NCI-H1105 (cell line): ENCODE measurements around the gene PCA3.
"Not testable (repeated sequence)": the region's sequence is repeated elsewhere in the genome, so short reads cannot be mapped to it uniquely, and the experiment has no call there.

Experiments
- DNase-seq: peaks from one replicate; lab custom pipeline; 2025; lab: John Stamatoyannopoulos, UW

Gene PCA3

DNA sequence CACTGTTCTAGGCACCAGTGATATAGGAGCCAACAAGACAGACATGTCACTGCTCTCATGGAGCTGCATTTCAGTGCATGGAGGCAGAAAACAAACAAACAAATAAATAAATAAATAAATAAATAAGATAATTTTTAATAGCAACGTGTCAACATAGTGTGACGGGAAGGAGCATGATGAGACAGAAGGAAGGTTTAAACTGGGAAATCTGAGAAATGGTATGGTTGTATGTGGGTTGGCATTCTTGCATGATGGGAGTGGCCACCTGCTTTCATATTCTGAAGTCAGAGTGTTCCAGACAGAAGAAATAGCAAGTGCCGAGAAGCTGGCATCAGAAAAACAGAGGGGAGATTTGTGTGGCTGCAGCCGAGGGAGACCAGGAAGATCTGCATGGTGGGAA lies at the start of gene PCA3:
TSS of gene PCA3 (plus strand) at position 301 of the 400 bp plus-strand sequence.
- no peak for DNase-seq

DNA sequence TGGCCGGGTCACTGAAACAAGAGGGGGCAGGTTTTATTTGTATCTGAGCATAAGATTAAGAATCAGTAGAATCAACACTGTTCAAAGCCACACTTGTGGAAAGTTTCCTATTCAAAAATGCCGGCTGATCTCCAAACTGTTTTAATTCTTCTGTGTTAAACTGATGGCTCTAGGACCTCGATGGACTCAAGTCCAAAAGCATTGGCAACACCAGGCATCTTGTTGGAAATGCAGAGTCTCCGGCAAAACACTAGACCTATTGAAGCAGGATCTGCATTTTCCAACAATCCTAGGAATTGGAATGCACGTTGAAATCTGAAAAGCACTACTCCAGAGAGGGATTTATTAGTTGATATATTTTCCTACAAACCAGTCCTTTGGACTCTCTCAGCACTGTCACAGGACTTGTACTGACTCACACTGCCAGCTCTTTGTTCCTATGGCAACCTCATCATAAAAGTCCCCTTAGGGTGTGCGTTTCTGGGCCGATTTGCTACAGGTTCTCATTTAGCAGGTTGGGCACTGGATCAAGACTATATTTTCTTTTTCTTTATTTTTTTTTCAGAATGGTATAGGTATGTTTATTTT lies 48.1 kb upstream of the PCA3 start:
- peak; percentile 15 for DNase-seq

DNA sequence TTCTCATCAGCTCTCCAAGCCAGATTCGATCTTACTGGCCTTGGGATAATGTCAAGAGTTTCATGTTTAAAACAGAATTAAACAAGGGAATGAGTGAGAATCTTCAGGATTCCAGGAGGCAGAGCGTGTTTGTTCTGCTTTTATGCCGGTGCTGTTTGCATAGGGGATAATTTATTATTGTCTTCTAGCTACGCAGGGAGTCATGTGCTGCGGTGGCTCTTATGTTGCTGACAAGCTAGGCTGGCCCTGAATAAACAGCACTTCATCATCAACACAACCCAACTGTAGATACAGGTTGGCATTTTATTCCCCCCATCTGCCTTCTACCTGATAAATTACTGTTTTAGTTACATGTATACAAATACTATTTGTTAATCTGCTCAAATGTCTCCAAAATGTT lies 47.1 kb upstream of the PCA3 start:
- peak; percentile 48 for DNase-seq

DNA sequence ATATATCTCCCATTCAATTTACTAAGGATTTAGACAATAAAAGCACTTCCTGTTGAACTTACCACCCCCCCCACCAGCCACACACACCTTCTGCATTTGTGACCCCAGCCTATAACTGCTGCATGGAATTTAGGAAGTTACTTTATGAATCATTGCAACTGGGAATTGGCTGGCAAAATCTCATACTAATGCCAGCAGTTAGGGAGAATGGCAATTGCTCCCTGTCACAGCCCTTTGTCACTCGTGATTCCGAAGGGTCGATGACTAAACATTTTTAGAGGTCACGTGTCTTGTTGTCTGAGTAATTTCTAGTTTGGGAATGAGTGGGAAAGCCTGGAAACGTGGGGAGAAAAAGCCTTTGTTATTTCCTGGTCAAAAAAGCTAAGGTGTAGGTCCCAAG lies 46.6 kb upstream of the PCA3 start:
- no peak for DNase-seq

DNA sequence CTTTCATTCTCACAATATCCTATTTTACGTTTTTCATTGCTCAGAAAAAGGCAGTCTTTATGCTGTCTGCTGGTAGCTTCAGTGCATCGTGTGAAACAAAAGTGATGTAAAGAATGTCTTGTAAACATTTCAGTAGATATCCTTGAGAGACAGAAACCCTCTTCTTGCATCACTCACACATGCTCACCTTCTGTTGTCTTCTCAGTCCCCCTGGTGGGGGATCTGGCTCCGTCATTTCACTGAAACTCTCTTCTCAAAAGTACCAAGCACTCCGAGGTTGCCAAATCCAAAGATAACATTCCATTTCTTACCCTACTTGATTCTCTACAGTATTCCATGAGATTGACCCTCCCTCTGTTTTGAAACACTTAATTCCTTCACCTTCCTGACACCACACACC lies 46.1 kb upstream of the PCA3 start:
- no peak for DNase-seq

DNA sequence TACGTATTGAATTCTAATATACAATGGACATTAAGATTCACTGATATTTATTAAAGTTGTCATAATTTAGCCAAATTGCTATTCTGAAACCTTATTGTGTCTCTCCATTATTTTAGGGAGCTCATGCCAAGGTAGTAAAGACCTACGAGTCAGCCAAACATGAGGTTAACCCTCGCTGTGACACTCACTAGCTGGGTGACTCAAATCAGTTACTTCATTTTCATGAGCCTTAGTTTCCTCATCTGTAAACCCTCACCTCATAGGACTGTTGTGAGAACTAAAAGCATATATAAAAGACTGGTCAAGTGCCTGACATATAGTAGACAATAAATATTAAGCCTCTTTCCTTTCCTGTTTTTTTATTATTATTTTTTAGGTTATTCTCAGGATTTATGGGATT lies 44.0 kb upstream of the PCA3 start:
- DNase-seq: no peak

DNA sequence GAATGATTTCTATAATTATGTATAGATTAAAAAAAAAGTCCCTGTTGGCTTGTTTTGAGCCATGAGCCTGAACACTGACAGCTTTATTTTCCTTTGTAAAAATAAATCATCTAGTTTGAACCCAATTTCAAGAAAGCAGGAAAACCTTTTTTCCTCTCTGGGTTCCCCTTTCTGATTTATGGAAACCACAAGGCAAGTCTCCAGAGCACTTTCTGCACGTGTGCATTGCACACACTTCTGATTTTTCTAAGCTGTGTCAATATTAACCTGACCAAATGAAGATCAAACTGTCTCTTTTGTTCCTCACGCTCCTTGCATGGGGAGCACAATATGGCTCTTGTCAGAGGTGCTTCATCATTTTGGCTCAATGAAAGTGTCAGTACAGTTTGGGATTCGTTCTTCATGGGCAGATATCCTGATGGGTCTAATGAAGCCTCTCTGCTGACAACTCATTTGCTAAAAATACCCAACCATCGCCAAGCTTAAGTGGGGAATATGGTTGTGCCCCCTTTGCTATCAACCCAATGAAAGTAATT lies 39.2 kb upstream of the PCA3 start:
- no peak for DNase-seq

DNA sequence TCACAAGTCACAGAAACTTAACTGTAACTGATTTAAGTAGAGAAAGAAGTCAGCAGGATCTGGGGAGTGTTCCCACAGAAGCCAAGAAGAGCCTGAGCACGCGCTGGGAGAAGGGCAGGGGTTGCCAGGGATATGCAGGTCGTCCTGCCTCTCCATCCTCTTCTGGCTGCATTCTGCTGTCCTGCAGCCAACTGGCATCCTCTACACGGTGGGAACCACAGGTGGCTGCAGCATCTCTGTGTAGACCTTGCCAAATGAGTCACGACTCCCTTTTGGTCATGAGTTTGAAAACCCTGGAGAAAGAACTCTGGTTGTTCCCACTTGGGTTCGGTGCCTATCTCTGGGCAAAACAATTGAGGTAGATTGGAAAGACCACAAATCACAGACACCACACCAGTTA lies 38.4 kb upstream of the PCA3 start:
- no peak for DNase-seq

DNA sequence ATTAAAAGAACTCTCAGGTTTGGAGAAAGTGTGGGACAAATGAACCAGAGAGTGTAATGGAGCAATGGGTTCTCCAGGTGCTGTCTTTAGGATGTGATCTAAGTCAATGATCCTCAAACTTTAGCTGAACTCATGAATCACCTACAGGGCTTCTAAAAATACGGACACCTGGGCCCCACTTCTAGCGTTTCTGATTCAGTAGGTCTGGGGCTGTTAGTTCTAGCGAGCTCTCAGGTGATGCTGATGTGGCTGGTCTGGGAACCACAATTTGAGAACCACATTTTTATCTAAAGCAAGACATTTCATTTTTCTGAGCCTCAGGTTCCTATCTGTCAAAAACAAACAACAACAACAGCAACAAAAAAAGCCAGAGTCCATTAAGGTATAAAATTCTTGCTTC lies 35.1 kb upstream of the PCA3 start:
- no peak for DNase-seq

DNA sequence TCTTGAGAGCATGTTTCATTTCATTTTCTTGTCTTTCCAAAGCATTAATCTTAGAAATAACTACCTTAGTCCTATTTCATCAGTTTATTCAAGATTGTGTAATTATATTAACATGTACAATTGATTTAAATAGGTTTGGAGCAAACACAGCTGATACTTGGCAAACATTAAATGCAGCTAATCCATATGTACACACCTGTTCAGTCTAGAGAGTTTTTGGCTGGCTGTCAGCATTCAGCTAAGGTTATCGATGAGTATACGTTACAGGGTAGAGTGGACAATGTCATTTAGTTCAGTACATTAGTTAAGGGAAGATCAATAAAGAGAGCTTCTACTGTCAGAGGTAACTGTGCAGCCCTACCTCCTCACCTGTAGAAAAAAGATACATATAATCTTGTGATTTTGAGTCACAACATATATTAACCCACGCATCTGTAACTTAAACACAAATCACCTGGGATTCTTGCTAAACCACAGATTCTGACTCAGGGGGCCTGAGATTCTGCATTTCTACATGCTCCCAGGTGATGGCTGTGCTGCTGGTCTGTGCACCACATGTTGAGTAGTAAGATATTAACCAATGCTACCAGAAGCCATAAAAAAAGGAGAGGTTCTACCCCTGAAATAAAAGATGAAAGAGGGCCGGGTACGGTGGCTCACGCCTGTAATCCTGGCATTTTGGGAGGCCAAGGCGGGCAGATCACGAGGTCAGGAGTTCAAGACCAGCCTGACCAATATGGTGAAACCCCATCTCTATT lies 34.1 kb upstream of the PCA3 start:
- DNase-seq: peak; percentile 37

DNA sequence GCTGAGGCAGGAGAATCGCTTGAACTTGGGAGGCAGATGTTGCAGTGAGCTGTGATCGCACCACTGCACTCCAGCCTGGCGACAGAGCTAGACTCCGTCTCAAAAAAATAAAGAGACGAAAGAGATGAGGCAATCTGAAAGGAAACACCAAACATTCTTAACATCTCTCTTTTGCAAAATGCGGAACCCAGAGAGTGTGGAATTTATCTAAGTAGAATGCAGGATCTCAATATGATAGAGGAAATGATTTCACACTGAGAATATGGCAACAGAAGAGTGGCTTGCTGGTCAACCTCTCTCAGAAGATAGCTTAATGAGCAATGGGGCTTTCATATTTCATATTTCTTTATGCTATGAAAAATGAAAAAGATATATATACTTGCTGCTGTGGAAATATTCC lies 33.4 kb upstream of the PCA3 start:
- no peak for DNase-seq

DNA sequence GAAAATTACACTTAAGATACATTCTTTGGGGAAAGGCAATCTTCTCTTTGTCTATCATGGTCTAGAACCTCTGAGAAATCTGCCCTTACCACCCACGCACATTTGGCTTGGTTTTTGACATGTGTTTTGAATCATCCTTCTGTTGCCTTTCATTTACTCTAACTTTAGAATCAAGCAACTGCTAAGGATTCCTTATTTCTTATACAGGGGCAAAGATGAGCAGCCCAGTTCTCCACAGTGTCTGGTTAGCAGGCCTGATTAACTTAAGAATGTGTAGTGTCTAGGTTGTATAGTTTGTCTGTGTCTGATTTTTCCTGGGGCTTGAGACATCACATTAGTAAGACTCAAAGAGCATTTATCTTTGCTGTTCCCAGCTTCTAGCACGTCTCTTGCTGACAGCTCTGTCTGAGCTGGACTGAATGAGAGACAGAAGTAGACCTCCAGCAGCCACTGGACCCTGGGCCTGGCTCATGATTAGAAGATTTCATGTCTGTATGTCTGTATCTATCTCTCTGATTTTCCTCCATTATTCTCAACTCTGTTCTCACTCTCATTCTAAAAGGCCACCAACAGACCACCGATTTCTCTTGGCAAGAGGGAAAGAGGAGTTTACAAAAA lies 31.8 kb upstream of the PCA3 start:
- DNase-seq: no peak

DNA sequence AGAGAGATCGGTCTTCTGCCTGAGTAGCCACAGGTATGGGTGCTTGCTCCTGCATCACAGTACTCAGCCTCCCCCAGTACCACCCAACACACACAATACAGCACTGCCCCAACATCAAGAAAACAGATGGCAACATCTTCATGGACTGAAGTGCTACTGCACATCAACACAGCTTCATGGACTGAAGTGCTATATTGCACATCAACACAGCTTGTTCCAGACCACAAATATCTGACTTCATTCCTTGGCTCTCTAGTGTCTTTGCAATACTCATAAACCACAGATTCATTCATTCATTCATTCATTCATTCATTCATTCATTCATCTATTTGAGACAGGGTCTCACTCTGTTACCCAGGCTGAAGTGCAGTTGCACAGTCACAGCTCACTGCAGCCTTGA lies 31.1 kb upstream of the PCA3 start:
- no peak for DNase-seq

DNA sequence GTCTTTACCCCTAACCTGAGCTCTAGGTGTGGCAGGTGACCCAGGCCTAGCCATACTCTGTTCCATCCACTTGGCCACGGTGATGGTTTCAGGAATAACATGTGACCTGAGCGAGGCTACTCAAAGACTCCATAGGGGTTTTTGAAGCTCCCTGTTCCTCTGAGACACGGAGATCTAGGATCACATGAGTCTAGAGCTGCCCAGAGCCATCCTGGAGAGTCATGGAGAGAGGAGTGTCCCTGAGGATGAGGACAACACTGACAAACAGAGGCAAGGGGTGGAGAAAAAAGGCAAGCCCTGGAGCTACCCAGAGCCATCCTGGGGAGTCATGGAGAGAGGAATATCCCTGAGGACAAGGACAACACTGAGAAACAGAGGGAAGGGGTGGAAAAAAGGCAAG lies 29.5 kb upstream of the PCA3 start:
- DNase-seq: no peak

DNA sequence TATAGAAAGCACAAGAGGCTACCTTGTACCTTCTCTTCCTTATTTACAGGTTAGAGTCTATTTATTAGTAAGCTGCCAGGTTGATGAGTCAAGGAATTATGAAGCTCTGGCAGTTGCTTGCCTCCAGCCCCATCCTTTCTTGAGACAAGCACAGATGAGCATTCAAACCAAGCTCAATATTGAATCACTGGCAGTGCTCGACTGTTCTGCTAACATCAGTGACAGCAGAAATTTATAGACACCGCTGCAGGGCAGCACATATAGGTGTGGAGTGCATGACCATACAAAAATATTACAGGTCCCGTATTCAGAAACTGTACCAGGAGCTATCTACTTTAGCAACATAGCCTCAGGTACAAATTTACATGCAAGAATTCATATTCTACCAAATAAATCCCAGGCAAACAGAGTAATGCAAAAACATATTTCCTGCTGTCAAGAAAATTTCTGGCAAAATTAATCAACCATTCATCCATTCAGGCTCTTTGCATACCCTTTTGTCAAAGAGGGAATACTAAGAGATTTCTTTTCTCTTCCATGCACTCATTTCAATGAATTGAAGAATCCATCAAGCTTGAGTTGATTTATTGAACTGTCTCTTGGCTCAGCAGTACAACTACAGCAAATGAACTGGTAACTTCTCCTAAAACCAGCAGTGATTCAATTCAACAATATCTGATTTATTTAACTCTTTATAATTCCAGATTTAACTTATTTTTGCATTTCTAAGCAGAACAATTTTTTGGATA lies 26.9 kb upstream of the PCA3 start:
- no peak for DNase-seq

DNA sequence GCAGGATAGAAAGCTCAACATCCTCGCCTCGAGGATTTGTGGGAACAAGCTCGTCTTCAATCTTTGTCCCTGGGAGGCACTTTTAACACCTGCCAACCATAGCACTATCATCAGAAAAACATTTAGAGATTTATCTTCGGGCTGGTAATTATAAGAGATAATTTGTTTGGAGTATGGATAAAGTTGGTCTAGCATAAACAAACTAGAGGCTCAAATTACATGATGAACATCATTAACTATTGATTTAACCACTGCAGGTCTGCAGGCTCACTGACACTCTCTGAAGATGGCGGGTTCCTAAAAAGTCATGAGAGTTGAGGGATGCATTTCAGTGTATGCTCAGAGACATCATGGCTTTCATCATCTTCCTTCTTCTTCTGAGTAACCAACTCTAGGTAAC lies 25.8 kb upstream of the PCA3 start:
- DNase-seq: peak; percentile 54

DNA sequence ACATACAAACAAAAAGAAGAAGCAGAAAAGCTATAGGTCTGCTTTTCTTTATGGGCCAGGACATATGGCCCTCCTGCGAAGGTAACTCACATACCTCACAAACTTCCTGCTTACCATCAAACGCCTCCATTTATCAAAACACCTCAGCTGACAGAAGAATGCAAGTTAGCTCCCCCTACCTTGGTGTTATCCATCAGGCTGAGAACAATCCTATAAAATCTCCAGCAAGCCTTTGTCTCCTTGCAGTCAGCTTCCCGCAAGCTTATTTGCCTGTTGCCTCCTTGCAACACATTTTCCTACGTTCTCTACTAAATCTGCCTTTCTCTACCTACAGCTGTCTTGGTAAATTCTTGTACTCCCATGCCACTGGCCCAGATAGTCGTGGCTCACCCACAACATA lies 22.7 kb upstream of the PCA3 start:
- DNase-seq: no peak

DNA sequence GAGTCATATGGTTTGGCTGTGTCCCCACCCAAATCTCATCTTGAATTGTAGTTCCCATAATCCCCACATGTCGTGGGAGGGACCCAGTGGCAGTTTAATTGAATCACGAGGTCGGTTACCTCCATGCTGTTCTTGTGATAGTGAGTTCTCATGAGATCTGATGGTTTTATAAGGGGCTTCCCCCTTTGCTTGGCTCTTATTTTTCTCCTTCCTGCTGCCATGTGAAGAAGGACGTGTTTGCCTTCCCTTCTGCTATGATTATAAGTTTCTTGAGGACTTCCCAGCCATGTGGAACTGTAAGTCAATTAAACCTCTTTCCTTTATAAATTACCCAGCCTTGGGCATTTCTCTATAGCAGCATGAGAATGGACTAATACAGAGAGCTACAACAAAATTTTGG lies 21.3 kb upstream of the PCA3 start:
- DNase-seq: not testable (repeated sequence)

DNA sequence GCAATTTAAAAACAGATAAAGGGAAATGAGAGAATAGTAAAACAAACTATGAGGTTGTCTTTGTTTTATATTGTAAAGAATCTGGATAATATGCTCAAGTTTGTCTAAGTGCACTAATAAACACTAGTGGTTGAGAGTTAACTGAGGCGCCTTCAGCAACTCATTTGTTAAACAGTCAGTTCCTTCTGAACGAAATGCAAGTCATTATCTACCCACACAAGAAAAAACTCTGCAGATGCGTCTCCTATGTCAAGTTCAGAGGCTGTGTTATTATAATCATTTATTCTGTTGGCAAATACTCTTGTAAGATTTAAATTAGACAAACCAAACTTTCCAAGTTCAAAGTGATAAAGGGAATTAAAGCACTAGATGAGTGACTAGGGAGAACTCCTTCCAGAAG lies 20.3 kb upstream of the PCA3 start:
- DNase-seq: no peak

DNA sequence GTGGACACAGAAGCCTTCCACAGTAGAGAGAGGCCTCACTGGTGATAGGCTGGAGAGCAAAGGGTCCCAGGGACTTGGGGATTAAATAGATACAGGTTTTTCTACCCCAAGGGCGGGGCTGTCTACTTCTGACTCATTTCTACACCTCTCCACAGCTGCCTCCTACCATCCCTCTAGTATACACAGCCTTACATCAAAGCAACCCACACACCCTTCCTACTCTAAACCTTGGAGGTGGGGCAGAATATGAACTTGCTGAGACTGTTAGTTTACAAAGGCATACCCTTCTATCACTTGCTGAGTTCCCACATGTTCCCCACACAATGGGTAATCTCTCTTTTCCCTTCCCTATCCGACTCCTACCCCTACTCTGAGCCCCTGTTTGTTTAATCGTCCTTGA lies 19.9 kb upstream of the PCA3 start:
- DNase-seq: no peak

DNA sequence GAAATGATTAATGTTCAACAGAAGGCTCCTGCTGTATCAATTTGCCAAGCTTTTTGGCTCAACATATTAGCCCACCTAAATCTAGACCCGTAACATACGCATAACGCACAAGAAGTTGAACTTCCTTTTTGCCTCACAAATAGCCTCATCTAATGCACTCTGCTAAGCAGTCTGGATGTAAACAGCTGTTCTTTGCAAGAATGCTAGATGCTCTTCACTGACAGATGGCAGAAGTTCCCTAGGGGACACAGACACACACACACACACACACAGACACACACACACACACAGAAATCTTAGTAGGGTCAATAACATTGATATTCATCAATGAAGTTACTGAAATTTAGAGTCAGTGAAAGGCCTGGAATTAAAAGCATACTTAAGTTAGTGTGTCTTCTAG lies 13.2 kb upstream of the PCA3 start:
- no peak for DNase-seq

DNA sequence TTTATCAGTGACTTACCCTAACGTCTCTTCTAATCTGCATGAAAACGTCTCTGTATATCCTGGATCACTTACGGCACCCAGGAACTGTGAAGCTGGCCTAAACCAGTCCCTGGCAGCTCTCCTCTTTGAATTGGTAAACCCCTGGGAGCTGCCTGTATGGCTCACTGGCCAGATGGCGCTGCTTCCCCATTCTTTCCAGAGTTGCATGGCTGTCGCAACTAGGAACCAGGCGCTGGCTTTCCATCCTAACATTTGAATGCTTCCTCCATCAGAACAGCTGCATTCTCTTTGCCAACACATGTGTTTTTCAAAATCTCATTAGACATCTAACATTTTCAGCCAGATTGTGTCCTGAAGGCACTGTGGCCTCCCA lies 8.0 kb upstream of the PCA3 start:
- DNase-seq: peak; percentile 70
